ENCODE results near the gene TUT7. TPM values are rescaled to one million over a fixed set of nuclear protein-coding genes. Genes with fewer than 3 reads are reported as not detected.

The TUT7 gene
- total RNA-seq, 1 donor from 2014 or later, result 15.0 TPM

DNA sequence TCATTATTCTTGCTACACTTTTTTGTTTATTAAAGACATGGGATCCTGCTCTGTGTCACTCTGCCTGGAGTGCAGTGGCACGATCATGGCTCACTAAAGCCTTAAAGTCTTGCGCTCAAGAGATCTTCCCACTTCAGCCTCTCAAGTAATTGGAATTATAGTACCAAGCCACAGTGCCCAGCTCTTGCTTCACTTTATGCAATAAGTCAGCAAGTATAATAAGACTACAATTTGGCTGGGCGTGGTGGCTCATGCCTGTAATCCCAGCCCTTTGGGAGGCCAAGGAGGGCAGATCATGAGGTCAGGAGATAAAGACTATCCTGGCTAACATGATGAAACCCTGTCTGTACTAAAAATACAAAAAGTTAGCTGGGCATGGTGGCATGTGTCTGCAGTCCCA lies 100.6 kb downstream of the TUT7 start:
- peaks cover 8% of the 10 kb centered on the region for H3K9me3 ChIP-seq (replicated peaks)
- no peak overlapping the region for H3K4me3 ChIP-seq
- H3K4me1 ChIP-seq, result peaks cover 15% of the 10 kb centered on the region
- TF ChIP-seq, protein P1, sequence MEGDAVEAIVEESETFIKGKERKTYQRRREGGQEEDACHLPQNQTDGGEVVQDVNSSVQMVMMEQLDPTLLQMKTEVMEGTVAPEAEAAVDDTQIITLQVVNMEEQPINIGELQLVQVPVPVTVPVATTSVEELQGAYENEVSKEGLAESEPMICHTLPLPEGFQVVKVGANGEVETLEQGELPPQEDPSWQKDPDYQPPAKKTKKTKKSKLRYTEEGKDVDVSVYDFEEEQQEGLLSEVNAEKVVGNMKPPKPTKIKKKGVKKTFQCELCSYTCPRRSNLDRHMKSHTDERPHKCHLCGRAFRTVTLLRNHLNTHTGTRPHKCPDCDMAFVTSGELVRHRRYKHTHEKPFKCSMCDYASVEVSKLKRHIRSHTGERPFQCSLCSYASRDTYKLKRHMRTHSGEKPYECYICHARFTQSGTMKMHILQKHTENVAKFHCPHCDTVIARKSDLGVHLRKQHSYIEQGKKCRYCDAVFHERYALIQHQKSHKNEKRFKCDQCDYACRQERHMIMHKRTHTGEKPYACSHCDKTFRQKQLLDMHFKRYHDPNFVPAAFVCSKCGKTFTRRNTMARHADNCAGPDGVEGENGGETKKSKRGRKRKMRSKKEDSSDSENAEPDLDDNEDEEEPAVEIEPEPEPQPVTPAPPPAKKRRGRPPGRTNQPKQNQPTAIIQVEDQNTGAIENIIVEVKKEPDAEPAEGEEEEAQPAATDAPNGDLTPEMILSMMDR (IDR thresholded peaks at IDR 0.05; ENCODE audit: borderline replicate concordance), result no peak
- no peak overlapping the region for H3K27ac ChIP-seq (replicated peaks)
- no peak for DNase-seq
- no peaks in the 10 kb centered on the region for H3K36me3 ChIP-seq
- H3K27me3 ChIP-seq (ENCODE audit: low read depth), result no peaks in the 10 kb centered on the region
- intact Hi-C loops (cut with micrococcal nuclease), result no loop called here

- H3K9me3 ChIP-seq (replicated peaks), result peaks cover 8% of the 10 kb centered on the region
- H3K27me3 ChIP-seq (ENCODE audit: low read depth), result no peaks in the 10 kb centered on the region
- no peak overlapping the region for H3K4me3 ChIP-seq
- intact Hi-C loops (cut with micrococcal nuclease), result no loop called here
- TF ChIP-seq, protein P1 (IDR thresholded peaks at IDR 0.05; ENCODE audit: borderline replicate concordance), result no peak
- no peak overlapping the region for H3K27ac ChIP-seq (replicated peaks)
- H3K36me3 ChIP-seq, result no peaks in the 10 kb centered on the region
- H3K4me1 ChIP-seq, result peaks cover 14% of the 10 kb centered on the region
- DNase-seq, result no peak
Observed at GRCh38 chr9:86252870-86253269, 101.3 kb downstream of the TUT7 start.

DNA sequence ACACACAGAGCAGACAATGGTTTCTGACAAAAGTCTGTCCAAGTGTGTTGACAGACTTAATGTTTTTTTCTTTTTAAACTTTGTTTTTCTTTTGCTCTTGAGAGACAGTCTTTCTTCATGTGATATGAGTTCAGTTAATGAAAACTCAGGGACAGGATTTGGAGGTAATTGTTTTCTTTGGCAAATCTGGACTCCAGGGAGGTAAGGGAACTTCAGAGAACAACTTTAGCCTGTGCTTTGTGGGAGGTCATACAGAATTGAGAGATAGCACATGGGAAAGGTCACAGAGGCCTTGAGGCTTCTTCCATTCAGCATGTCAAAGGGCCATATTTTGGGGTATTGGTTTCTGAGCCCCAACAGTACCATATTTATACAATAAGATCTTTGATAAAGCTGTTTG lies 104.1 kb downstream of the TUT7 start:
- no peak overlapping the region for H3K4me3 ChIP-seq
- TF ChIP-seq, protein P1 (IDR thresholded peaks at IDR 0.05; ENCODE audit: borderline replicate concordance), result no peak
- no peak for DNase-seq
- H3K4me1 ChIP-seq, result no peaks in the 10 kb centered on the region
- no peaks in the 10 kb centered on the region for H3K36me3 ChIP-seq
- H3K27ac ChIP-seq (replicated peaks), result no peak overlapping the region
- no peaks in the 10 kb centered on the region for H3K27me3 ChIP-seq (ENCODE audit: low read depth)
- peaks cover 8% of the 10 kb centered on the region for H3K9me3 ChIP-seq (replicated peaks)
- intact Hi-C loops (cut with micrococcal nuclease), result no loop called here

DNA sequence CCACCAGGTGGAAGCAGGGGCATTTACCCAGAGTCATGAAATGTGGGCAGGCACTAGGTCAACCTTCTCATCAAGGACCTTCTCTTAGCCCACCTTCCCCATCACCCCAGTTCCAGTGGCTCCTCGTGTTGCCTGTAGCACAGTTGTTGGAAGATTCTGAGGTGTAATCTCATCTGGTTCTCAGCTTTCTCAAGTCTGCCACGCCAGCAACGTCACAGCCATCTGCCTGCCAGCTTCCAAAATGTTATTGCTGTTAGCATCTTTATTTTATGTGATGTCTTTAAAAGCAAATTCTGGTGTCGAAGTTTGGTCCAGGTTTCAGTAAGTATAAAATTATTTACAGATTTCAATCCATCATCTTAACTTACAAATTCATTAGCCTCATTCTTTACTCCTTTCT lies 105.5 kb downstream of the TUT7 start:
- Histone ChIP-seq H3K27me3 (ENCODE audit: low read depth) (no peaks in the 10 kb centered on the region), H3K4me1 (no peaks in the 10 kb centered on the region), H3K36me3 (no peaks in the 10 kb centered on the region), H3K9me3 (replicated peaks) (peaks cover 8% of the 10 kb centered on the region), H3K4me3 (no peak overlapping the region), H3K27ac (replicated peaks) (no peak overlapping the region)
- TF ChIP-seq, protein P1 (IDR thresholded peaks at IDR 0.05; ENCODE audit: borderline replicate concordance), result no peak
- no peak for DNase-seq
- intact Hi-C loops (cut with micrococcal nuclease), result no loop called here

DNA sequence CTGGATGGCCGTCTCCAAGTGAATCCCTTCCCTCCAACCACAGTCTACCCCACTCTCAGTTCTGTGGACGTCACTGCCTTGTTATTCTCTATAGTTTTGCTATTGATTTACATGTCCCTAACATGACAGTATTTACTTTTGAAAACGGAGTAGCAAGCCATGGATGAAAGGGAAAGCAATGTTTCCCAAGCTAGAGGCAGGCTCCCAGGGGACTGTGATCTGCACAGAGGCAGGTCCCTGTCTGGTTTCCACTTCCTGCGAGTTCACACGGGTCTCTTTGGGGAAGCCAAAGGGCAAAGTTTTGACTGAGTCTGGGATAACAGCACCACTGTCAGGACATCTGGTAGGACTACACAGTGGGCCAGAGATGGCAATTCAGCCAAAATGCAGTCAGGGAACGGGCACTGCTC lies 107.5 kb downstream of the TUT7 start:
- H3K4me1 ChIP-seq, result peaks cover 8% of the 10 kb centered on the region
- no peaks in the 10 kb centered on the region for H3K36me3 ChIP-seq
- DNase-seq, result peak; percentile 38
- peak overlapping the region; percentile 59 for H3K27ac ChIP-seq (replicated peaks)
- H3K9me3 ChIP-seq (replicated peaks), result no peaks in the 10 kb centered on the region
- TF ChIP-seq, protein P1 (IDR thresholded peaks at IDR 0.05; ENCODE audit: borderline replicate concordance), result peak; percentile 38
- intact Hi-C loops (cut with micrococcal nuclease), result no loop called here
- peak overlapping the region; percentile 32 for H3K4me3 ChIP-seq
- no peaks in the 10 kb centered on the region for H3K27me3 ChIP-seq (ENCODE audit: low read depth)

GRCh38 chr9:86242071-86242470 lies 112.1 kb downstream of the TUT7 start:
- Histone ChIP-seq H3K36me3 (no peaks in the 10 kb centered on the region), H3K27me3 (ENCODE audit: low read depth) (no peaks in the 10 kb centered on the region), H3K4me1 (peaks cover 9% of the 10 kb centered on the region), H3K4me3 (no peak overlapping the region), H3K9me3 (replicated peaks) (no peaks in the 10 kb centered on the region), H3K27ac (replicated peaks) (peak overlapping the region; percentile 53)
- DNase-seq, result no peak
- intact Hi-C loops (cut with micrococcal nuclease), result no loop called here
- TF ChIP-seq, protein P1 (IDR thresholded peaks at IDR 0.05; ENCODE audit: borderline replicate concordance), result no peak

Data from left ventricle myocardium inferior (tissue), 1 donor.